Endothelial cell of umbilical vein (primary cell): Measurements from ENCODE around the gene DGKB. TPM values are rescaled to one million over a fixed set of nuclear protein-coding genes. Genes with fewer than 3 reads are reported as not detected.

Source experiments
- BruUV-seq: library from RNA; stranded (reverse); fragments of 400-500 nt; replicated peaks from 2 replicates; lab custom pipeline; 2021; lab: Mats Ljungman, UMichigan
- CTCF ChIA-PET: fragments of 300-600, 350-600 bp; sonication (Branson Sonifier 250); formaldehyde crosslinking; loops from one replicate; lab custom pipeline; 2021; ENCODE audit warnings: antibody characterized with exemption, inconsistent platforms; lab: Charles Lee
- POLR2A ChIA-PET: fragments of 300-600, 350-600 bp; sonication (Branson Sonifier 250); formaldehyde crosslinking; loops from one replicate; lab custom pipeline; 2021; ENCODE audit warnings: antibody characterized with exemption, inconsistent platforms; lab: Charles Lee
- DNase-seq: peaks from one replicate; pipeline ENCODE4 v3.0.0-alpha.2; 2011; ENCODE audit warnings: low read depth, low spot score
- FAIRE-seq: peaks from 2 replicates; lab custom pipeline; 2011; peaks lifted over from hg19 to GRCh38; lab: Jason Lieb, UNC
- H2AFZ ChIP-seq: 2 replicates; pipeline ENCODE4 v1.6.0; 2012; ENCODE audit warnings: low read depth, low read length, control low read depth, inconsistent platforms
- H3K27ac ChIP-seq: 2 replicates; pipeline ENCODE4 v1.5.1; 2011; ENCODE audit warnings: low read depth, mild to moderate bottlenecking, control low read depth, low read length, moderate library complexity; ENCODE audit not compliant: insufficient read depth
- H3K27me3 ChIP-seq, 2 experiments: 2 replicates each; pipeline versions ENCODE4 v1.6.0 to v1.6.1; 2011; ENCODE audit warnings: low read length in 2 of 2, mixed read lengths in 1 of 2; ENCODE audit not compliant: control insufficient read depth in 2 of 2, insufficient read depth in 2 of 2
- H3K36me3 ChIP-seq, 2 experiments: 2 replicates in 1 of 2; 3 replicates in 1 of 2; pipeline ENCODE4 v1.5.1; 2011; ENCODE audit warnings: low read length in 2 of 2, mild to moderate bottlenecking in 1 of 2, moderate library complexity in 1 of 2; ENCODE audit not compliant: control insufficient read depth in 2 of 2, insufficient read depth in 2 of 2; ENCODE audit errors: extremely low read depth in 1 of 2
- H3K4me1 ChIP-seq: 3 replicates; pipeline ENCODE4 v1.5.1; 2011; ENCODE audit warnings: mild to moderate bottlenecking, low read length; ENCODE audit not compliant: control insufficient read depth, insufficient read depth; ENCODE audit errors: extremely low read depth
- H3K4me2 ChIP-seq: 2 replicates; pipeline ENCODE4 v1.6.1; 2011; ENCODE audit warnings: low read length, control low read depth, mixed read lengths; ENCODE audit not compliant: insufficient read depth
- H3K4me3 ChIP-seq, 3 experiments: fragments of 200-600 bp in 1 of 3; sonication (generic), shearing (Covaris generic) in 1 of 3; replicated peaks in 1 of 3; 2 replicates each; pipeline ENCODE4 v1.5.1; 2011 to 2016; ENCODE audit warnings: control low read depth in 3 of 3, low read length in 3 of 3, mild to moderate bottlenecking in 2 of 3, inconsistent platforms in 1 of 3, low read depth in 1 of 3, moderate library complexity in 1 of 3; ENCODE audit not compliant: insufficient read depth in 1 of 3
- H3K79me2 ChIP-seq: 2 replicates; pipeline ENCODE4 v1.6.0; 2012; ENCODE audit warnings: low read length, inconsistent platforms; ENCODE audit not compliant: control insufficient read depth, insufficient read depth
- H3K9ac ChIP-seq: replicated peaks from 2 replicates; pipeline ENCODE3; 2011; ENCODE audit warnings: low read length, control low read depth; ENCODE audit not compliant: insufficient read depth; ENCODE audit errors: extremely low read depth
- H3K9me1 ChIP-seq: replicated peaks from 3 replicates; pipeline ENCODE4 v1.6.0; 2011; ENCODE audit warnings: mild to moderate bottlenecking, low read length; ENCODE audit not compliant: control insufficient read depth, insufficient read depth; ENCODE audit errors: extremely low read depth
- H3K9me3 ChIP-seq: replicated peaks from 2 replicates; pipeline ENCODE4 v1.5.1; 2012; ENCODE audit warnings: low read length, inconsistent platforms; ENCODE audit not compliant: control insufficient read depth, insufficient read depth
- H4K20me1 ChIP-seq: replicated peaks from 2 replicates; pipeline ENCODE3; 2011; ENCODE audit warnings: mild to moderate bottlenecking, low read length; ENCODE audit not compliant: control insufficient read depth, insufficient read depth; ENCODE audit errors: extremely low read depth
- EZH2 ChIP-seq: IDR thresholded peaks from 2 replicates; pipeline ENCODE4 v1.6.1; 2012; ENCODE audit warnings: borderline replicate concordance, low read depth, mild to moderate bottlenecking, moderate library complexity, low read length, inconsistent platforms; ENCODE audit not compliant: severe bottlenecking
- FOS ChIP-seq: IDR thresholded peaks from 2 replicates; pipeline ENCODE4 v1.6.1; 2011; ENCODE audit warnings: mild to moderate bottlenecking, low read length, moderate library complexity, borderline replicate concordance; ENCODE audit not compliant: insufficient read depth
- GATA2 ChIP-seq: IDR thresholded peaks from 2 replicates; pipeline ENCODE4 v1.7.0; 2011; ENCODE audit warnings: low read depth, mild to moderate bottlenecking, moderate library complexity, mixed read lengths, low read length; ENCODE audit not compliant: insufficient read length, insufficient read depth
- JUN ChIP-seq: IDR thresholded peaks from 2 replicates; pipeline ENCODE4 v1.6.1; 2011; ENCODE audit warnings: borderline replicate concordance, low read depth; ENCODE audit not compliant: insufficient read length, insufficient read depth
- MAX ChIP-seq: IDR thresholded peaks from 2 replicates; pipeline ENCODE4 v1.6.1; 2011; ENCODE audit not compliant: insufficient read depth, insufficient read length
- MYC ChIP-seq: IDR thresholded peaks from one replicate; pipeline ENCODE4 v1.6.1; 2011; ENCODE audit warnings: mild to moderate bottlenecking, low read depth, low read length
- POLR2A ChIP-seq: IDR thresholded peaks from 2 replicates; pipeline ENCODE4 v1.6.1; 2012; ENCODE audit warnings: low read depth, mild to moderate bottlenecking, control low read depth, low read length
- POLR2AphosphoS5 ChIP-seq: IDR thresholded peaks from 2 replicates; pipeline ENCODE4 v1.6.1; 2012; ENCODE audit warnings: low read depth, mild to moderate bottlenecking, control low read depth, low read length, moderate library complexity; ENCODE audit not compliant: insufficient read depth
- dilution Hi-C: fragments of 300-500 bp; cut with MboI; formaldehyde crosslinking; loops from one replicate; pipeline ENCODE4 v1.15.0; 2019; ENCODE audit warnings: low sequenced_read_pairs; ENCODE audit not compliant: extremely low pct_ligation_motif_present
- intact Hi-C: fragments of 100-400 bp; cut with micrococcal nuclease; formaldehyde crosslinking; loops from one replicate; pipeline ENCODE4 v1.10.0; 2022
- polyA plus RNA-seq, 4 experiments: library from polyadenylated mRNA; depleted of rRNA in 3 of 4; stranded (reverse) in 3 of 4; unstranded in 1 of 4; fragments of >200 nt; gene quantifications; 2 replicates each; pipeline versions ENCODE4 v1.2.1 to v1.2.3, GENCODE V29; 2011 to 2012; ENCODE audit warnings: missing spikeins in 1 of 4
- total RNA-seq: library from RNA; stranded (reverse); gene quantifications from 2 replicates; pipeline ENCODE4 v1.2.3, GENCODE V29; 2021
- TF ChIP-seq, protein P1 (sequence below), 2 donors: IDR thresholded peaks; 1 replicate in 1 of 2; 2 replicates in 1 of 2; pipeline ENCODE4 v1.5.1; 2011; ENCODE audit warnings: low read length in 2 of 2, mild to moderate bottlenecking in 2 of 2, moderate library complexity in 2 of 2, control low read depth in 1 of 2, inconsistent platforms in 1 of 2, low read depth in 1 of 2; ENCODE audit not compliant: insufficient read depth in 1 of 2; ENCODE audit errors: extremely low read depth in 1 of 2

Gene DGKB
- total and polyA plus RNA-seq, 2 donors (not counting 3 experiments of a cell fraction or from before 2014, with no cell fraction given): not detected

DNA sequence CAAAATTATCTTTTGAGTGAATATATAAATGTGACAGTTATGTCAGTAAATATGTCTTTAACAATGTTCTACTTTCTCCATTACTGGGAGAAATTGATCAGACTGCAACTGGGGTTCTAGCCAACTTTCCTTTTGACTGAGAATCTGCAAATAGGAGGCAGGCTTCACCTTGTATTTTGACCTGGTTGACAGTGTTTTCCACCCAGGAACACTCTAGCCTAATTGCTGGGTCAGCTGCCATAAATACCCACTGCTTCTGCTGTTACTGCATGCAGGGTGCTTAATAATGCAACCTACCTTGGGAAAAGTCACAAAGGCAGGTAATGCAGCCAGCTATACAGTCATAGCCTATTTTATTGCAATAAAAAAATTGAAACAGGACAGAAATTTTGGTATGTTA is 319.0 kb downstream of the DGKB start:
- Histone ChIP-seq H4K20me1 (no peaks in the 10 kb centered on the region), H3K36me3 (no peaks in the 10 kb centered on the region), H3K9me3 (no peaks in the 10 kb centered on the region), H3K9me1 (no peaks in the 10 kb centered on the region), H3K4me2 (no peak overlapping the region), H3K4me1 (no peaks in the 10 kb centered on the region), H3K79me2 (no peaks in the 10 kb centered on the region), H3K9ac (no peak overlapping the region), H3K4me3 (no peak overlapping the region), H3K27ac (no peak overlapping the region), H3K27me3 (no peaks in the 10 kb centered on the region), H2AFZ (no peak overlapping the region)
- dilution Hi-C loops: no loop called here
- CTCF ChIA-PET: no interaction called here
- DNase-seq (no peak), FAIRE-seq (no peak)
- POLR2A ChIA-PET: no interaction called here
- TF ChIP-seq EZH2 (no peak), POLR2A (no peak), JUN (no peak), POLR2AphosphoS5 (no peak), FOS (no peak), MYC (no peak), GATA2 (no peak), MAX (no peak)
- TF ChIP-seq, protein P1, sequence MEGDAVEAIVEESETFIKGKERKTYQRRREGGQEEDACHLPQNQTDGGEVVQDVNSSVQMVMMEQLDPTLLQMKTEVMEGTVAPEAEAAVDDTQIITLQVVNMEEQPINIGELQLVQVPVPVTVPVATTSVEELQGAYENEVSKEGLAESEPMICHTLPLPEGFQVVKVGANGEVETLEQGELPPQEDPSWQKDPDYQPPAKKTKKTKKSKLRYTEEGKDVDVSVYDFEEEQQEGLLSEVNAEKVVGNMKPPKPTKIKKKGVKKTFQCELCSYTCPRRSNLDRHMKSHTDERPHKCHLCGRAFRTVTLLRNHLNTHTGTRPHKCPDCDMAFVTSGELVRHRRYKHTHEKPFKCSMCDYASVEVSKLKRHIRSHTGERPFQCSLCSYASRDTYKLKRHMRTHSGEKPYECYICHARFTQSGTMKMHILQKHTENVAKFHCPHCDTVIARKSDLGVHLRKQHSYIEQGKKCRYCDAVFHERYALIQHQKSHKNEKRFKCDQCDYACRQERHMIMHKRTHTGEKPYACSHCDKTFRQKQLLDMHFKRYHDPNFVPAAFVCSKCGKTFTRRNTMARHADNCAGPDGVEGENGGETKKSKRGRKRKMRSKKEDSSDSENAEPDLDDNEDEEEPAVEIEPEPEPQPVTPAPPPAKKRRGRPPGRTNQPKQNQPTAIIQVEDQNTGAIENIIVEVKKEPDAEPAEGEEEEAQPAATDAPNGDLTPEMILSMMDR (IDR thresholded peaks at IDR 0.05; ENCODE audit: extremely low read depth in 1 of 2, insufficient read depth in 1 of 2, low read depth in 1 of 2, low read length in 2 of 2): no peak
- intact Hi-C loops: no loop called here
- BruUV-seq: no TSS peak
